Body of pancreas (tissue), 4 donors: Measurements from ENCODE around the gene HEATR9.

Experiments used
- POLR2A ChIP-seq, 3 donors: fragments of 450-650 bp; IDR thresholded peaks; one replicate each; pipeline ENCODE4 v1.6.1; 2016; ENCODE audit warnings: antibody characterized with exemption in 3 of 3, mild to moderate bottlenecking in 2 of 3
- TF ChIP-seq, protein P1 (sequence below), 7 experiments: fragments of 450-650 bp in 4 of 7; fragments of 200-600 bp in 3 of 7; sonication (generic) in 3 of 7; IDR thresholded peaks; one replicate each; pipeline ENCODE4 v1.5.1; 2016 to 2019; ENCODE audit warnings: antibody characterized with exemption in 7 of 7

DNA sequence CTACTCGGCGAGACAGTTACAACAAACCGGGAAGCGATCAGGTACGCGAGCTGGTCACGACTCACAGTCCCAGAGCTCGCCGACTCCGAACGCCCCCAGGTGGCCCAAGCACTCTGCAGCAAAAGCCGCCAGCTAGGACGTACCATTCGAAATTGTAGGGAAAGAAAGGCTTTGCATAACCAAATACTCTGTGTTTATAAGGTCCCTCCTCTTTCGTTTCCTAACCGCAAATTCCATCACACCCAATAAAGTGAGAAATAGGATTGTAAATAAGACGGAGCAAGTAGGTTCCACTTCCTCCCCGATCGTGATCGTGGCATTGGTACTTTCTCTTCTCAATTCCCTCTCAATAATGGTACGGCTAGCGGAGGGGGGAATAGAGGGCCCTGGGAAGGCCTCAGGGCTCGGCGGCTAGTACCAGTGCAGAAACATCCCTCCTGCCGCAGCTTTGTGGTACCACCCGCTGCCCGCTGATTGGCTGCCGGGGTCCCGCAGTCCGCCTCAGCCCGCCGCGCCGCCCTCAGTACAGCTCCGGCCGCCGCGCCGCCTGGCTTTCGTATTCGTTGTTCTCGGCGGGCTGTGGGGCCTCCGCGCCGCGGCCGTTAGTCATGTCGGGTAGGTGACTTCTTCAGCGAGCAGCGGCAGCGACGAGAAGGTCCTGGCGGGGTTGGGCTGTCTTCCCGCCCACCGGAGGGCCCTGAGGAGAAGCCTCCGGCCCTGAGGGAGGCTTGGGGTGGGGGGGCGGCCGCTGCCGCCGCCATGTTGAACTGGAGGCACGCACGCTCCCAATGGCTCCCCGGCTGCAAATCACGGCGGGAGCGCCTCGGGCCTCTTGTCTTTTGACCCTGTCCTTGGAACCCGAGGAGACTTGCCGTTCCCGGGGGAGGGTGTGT, 59.5 kb downstream of the HEATR9 start, which contains the start of gene TAF15:
- TF ChIP-seq, protein P1, sequence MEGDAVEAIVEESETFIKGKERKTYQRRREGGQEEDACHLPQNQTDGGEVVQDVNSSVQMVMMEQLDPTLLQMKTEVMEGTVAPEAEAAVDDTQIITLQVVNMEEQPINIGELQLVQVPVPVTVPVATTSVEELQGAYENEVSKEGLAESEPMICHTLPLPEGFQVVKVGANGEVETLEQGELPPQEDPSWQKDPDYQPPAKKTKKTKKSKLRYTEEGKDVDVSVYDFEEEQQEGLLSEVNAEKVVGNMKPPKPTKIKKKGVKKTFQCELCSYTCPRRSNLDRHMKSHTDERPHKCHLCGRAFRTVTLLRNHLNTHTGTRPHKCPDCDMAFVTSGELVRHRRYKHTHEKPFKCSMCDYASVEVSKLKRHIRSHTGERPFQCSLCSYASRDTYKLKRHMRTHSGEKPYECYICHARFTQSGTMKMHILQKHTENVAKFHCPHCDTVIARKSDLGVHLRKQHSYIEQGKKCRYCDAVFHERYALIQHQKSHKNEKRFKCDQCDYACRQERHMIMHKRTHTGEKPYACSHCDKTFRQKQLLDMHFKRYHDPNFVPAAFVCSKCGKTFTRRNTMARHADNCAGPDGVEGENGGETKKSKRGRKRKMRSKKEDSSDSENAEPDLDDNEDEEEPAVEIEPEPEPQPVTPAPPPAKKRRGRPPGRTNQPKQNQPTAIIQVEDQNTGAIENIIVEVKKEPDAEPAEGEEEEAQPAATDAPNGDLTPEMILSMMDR (IDR thresholded peaks at IDR 0.05), result peak; percentile 37 to 93 (median 82)
- TF ChIP-seq POLR2A (IDR thresholded peaks at IDR 0.05), result peak; percentile 99
